SK-N-SH treated with all-trans-retinoic acid at 6 μM for 48 hours (cell line): Measurements from ENCODE around the gene PDZD2.
"Not testable (repeated sequence)": the region's sequence is repeated elsewhere in the genome, so short reads cannot be mapped to it uniquely, and the experiment has no call there.

Experiments
- ATAC-seq: fragments of 200-7000 bp; cut with Tn5 transposase; 3 replicates; pipeline ENCODE4 v1.9.1; 2020; ENCODE audit warnings: mild to moderate bottlenecking, moderate library complexity
- ARNTL ChIP-seq: fragments of 450-650 bp; formaldehyde crosslinking; IDR thresholded peaks from 2 replicates; pipeline ENCODE4 v1.5.0; 2020; ENCODE audit warnings: low read depth, mild to moderate bottlenecking, moderate library complexity, borderline replicate concordance
- BACH2 ChIP-seq: fragments of 250-450 bp; sonication (Bioruptor Pico); IDR thresholded peaks from 2 replicates; pipeline ENCODE4 v1.9.0; 2021; ENCODE audit warnings: mild to moderate bottlenecking, borderline replicate concordance
- CSDC2 ChIP-seq: fragments of 250-450 bp; sonication (Bioruptor Pico); IDR thresholded peaks from 2 replicates; pipeline ENCODE4 v1.5.0; 2020; ENCODE audit warnings: mild to moderate bottlenecking, moderate library complexity
- ESRRG ChIP-seq: fragments of 250-450 bp; sonication (Bioruptor Pico); IDR thresholded peaks from 2 replicates; pipeline ENCODE4 v1.6.1; 2021; ENCODE audit warnings: mild to moderate bottlenecking
- GLIS3 ChIP-seq: fragments of 250-450 bp; sonication (Bioruptor Pico); IDR thresholded peaks from 2 replicates; pipeline ENCODE4 v1.5.0; 2020; ENCODE audit warnings: mild to moderate bottlenecking, moderate library complexity
- OSR1 ChIP-seq: fragments of 250-450 bp; sonication (Bioruptor Pico); IDR thresholded peaks from 2 replicates; pipeline ENCODE4 v1.8.0; 2022; ENCODE audit warnings: moderate library complexity, mild to moderate bottlenecking, inconsistent platforms
- PPARA ChIP-seq: fragments of 250-450 bp; sonication (Bioruptor Pico); IDR thresholded peaks from 2 replicates; pipeline ENCODE4 v1.5.0; 2020; ENCODE audit warnings: mild to moderate bottlenecking, borderline replicate concordance
- RARB ChIP-seq: fragments of 250-450 bp; sonication (Bioruptor Pico); IDR thresholded peaks from 2 replicates; pipeline ENCODE4 v1.8.0; 2021; ENCODE audit warnings: mild to moderate bottlenecking, moderate library complexity
- SNAI2 ChIP-seq: fragments of 250-450 bp; sonication (Bioruptor Pico); IDR thresholded peaks from 2 replicates; pipeline ENCODE4 v1.5.0; 2020; ENCODE audit warnings: mild to moderate bottlenecking, moderate library complexity
- TCF4 ChIP-seq: fragments of 250-450 bp; sonication (Bioruptor Pico); IDR thresholded peaks from 2 replicates; pipeline ENCODE4 v1.8.0; 2021; ENCODE audit warnings: mild to moderate bottlenecking, moderate library complexity, borderline replicate concordance
- ZC3H10 ChIP-seq: fragments of 250-450 bp; sonication (Bioruptor Pico); IDR thresholded peaks from 2 replicates; pipeline ENCODE4 v1.5.1; 2021; ENCODE audit warnings: mild to moderate bottlenecking, moderate library complexity
- ZFP3 ChIP-seq: fragments of 250-450 bp; sonication (Bioruptor Pico); IDR thresholded peaks from 2 replicates; pipeline ENCODE4 v1.5.0; 2020; ENCODE audit warnings: mild to moderate bottlenecking, moderate library complexity
- ZNF565 ChIP-seq: fragments of 450-650 bp; formaldehyde crosslinking; conservative IDR thresholded peaks from 2 replicates; pipeline ENCODE4 v1.5.0; 2020; ENCODE audit warnings: low read depth, mild to moderate bottlenecking, moderate library complexity
- ZNF70 ChIP-seq: fragments of 450-650 bp; formaldehyde crosslinking; IDR thresholded peaks from 2 replicates; pipeline ENCODE4 v1.5.0; 2020; ENCODE audit warnings: mild to moderate bottlenecking, moderate library complexity
- ZNF8 ChIP-seq: fragments of 450-650 bp; formaldehyde crosslinking; IDR thresholded peaks from 2 replicates; pipeline ENCODE4 v1.5.0; 2020; ENCODE audit warnings: mild to moderate bottlenecking, moderate library complexity
- TF ChIP-seq, protein P1 (sequence below): fragments of 250-450 bp; sonication (Bioruptor Pico); IDR thresholded peaks from 2 replicates; pipeline ENCODE4 v1.8.0; 2020; ENCODE audit warnings: mild to moderate bottlenecking, moderate library complexity, borderline replicate concordance
- TF ChIP-seq, protein P2 (sequence below): fragments of 250-450 bp; sonication (Bioruptor Pico); IDR thresholded peaks from 2 replicates; pipeline ENCODE4 v1.5.1; 2020; ENCODE audit warnings: low read depth, mild to moderate bottlenecking, moderate library complexity
- TF ChIP-seq, protein P3 (sequence below): fragments of 250-450 bp; sonication (Bioruptor Pico); IDR thresholded peaks from 2 replicates; pipeline ENCODE4 v1.8.0; 2021; ENCODE audit warnings: low read depth, mild to moderate bottlenecking, moderate library complexity, borderline replicate concordance

The PDZD2 gene

GRCh38 chr5:32076699-32077695, 438.1 kb downstream of the PDZD2 start:
- peak; percentile 83 for ATAC-seq
- TF ChIP-seq ZC3H10 (CRISPR knock-in tag) (no peak), ESRRG (no peak), ARNTL (no peak), RARB (CRISPR knock-in tag) (no peak), PPARA (no peak), SNAI2 (no peak), ZNF565 (CRISPR knock-in tag) (no peak), ZFP3 (no peak), CSDC2 (no peak), ZNF8 (no peak)
- TF ChIP-seq, protein P1, sequence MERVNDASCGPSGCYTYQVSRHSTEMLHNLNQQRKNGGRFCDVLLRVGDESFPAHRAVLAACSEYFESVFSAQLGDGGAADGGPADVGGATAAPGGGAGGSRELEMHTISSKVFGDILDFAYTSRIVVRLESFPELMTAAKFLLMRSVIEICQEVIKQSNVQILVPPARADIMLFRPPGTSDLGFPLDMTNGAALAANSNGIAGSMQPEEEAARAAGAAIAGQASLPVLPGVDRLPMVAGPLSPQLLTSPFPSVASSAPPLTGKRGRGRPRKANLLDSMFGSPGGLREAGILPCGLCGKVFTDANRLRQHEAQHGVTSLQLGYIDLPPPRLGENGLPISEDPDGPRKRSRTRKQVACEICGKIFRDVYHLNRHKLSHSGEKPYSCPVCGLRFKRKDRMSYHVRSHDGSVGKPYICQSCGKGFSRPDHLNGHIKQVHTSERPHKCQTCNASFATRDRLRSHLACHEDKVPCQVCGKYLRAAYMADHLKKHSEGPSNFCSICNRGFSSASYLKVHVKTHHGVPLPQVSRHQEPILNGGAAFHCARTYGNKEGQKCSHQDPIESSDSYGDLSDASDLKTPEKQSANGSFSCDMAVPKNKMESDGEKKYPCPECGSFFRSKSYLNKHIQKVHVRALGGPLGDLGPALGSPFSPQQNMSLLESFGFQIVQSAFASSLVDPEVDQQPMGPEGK (CRISPR knock-in tag) = no peak
- TF ChIP-seq, protein P2, sequence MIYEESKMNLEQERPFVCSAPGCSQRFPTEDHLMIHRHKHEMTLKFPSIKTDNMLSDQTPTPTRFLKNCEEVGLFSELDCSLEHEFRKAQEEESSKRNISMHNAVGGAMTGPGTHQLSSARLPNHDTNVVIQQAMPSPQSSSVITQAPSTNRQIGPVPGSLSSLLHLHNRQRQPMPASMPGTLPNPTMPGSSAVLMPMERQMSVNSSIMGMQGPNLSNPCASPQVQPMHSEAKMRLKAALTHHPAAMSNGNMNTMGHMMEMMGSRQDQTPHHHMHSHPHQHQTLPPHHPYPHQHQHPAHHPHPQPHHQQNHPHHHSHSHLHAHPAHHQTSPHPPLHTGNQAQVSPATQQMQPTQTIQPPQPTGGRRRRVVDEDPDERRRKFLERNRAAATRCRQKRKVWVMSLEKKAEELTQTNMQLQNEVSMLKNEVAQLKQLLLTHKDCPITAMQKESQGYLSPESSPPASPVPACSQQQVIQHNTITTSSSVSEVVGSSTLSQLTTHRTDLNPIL (CRISPR knock-in tag) = no peak

- not testable (repeated sequence) for ATAC-seq
Measured at GRCh38 chr5:32078855-32079254, 439.9 kb downstream of the PDZD2 start.

DNA sequence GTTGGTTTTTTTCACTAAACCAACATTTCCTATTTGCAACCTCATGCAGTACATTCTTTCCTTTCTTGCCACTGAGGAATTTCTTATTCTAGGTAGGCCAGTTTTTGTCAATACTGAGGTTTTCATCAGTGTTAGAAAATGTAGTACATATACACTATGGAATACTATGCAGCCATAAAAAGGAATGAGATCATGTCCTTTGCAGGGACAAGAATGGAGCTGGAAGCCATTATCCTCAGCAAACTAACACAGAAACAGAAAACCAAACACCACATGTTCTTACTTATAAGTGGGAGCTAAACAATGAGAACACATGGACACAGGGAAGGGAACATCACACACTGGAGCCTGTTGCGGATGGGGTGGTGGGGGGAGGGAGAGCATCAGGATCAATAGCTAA, 441.6 kb downstream of the PDZD2 start:
- ATAC-seq = not testable (repeated sequence)

DNA sequence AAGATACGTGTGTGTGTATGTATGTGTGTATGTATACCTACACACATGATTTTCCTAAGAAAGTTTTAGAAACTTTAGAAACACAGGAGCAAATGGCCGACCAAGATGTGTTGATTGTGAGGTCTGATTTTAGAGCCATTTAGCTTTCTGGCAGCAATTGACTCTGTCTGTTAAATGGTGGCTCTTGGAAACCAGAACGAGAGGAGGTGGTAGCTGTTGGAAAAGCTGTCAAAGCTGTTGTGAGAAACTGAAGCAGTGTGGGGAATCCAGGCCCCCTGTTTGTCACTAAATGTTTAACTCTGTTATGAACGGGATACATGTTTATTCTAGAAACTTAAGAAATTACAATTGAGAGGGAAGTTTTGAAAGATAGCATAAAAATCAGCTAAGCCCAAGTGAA, 443.8 kb downstream of the PDZD2 start:
- TF ChIP-seq GLIS3 (CRISPR knock-in tag) = no peak
- no peak for TF ChIP-seq ARNTL
- no peak for TF ChIP-seq TCF4 (CRISPR knock-in tag)
- no peak for TF ChIP-seq SNAI2
- no peak for TF ChIP-seq PPARA
- TF ChIP-seq, all 23 proteins: peak for 0
- no peak for ATAC-seq

- no peak for ATAC-seq
- no peak for TF ChIP-seq SNAI2
- TF ChIP-seq ZC3H10 (CRISPR knock-in tag) = no peak
- no peak for TF ChIP-seq BACH2 (CRISPR knock-in tag)
- no peak for TF ChIP-seq ARNTL
- TF ChIP-seq, protein P3, sequence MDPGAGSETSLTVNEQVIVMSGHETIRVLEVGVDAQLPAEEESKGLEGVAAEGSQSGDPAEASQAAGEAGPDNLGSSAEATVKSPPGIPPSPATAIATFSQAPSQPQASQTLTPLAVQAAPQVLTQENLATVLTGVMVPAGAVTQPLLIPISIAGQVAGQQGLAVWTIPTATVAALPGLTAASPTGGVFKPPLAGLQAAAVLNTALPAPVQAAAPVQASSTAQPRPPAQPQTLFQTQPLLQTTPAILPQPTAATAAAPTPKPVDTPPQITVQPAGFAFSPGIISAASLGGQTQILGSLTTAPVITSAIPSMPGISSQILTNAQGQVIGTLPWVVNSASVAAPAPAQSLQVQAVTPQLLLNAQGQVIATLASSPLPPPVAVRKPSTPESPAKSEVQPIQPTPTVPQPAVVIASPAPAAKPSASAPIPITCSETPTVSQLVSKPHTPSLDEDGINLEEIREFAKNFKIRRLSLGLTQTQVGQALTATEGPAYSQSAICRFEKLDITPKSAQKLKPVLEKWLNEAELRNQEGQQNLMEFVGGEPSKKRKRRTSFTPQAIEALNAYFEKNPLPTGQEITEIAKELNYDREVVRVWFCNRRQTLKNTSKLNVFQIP (CRISPR knock-in tag) = no peak
- TF ChIP-seq ZNF70 (CRISPR knock-in tag) = no peak
- TF ChIP-seq OSR1 (CRISPR knock-in tag) = no peak
Measured at GRCh38 chr5:32083981-32084430, 445.1 kb downstream of the PDZD2 start.

DNA sequence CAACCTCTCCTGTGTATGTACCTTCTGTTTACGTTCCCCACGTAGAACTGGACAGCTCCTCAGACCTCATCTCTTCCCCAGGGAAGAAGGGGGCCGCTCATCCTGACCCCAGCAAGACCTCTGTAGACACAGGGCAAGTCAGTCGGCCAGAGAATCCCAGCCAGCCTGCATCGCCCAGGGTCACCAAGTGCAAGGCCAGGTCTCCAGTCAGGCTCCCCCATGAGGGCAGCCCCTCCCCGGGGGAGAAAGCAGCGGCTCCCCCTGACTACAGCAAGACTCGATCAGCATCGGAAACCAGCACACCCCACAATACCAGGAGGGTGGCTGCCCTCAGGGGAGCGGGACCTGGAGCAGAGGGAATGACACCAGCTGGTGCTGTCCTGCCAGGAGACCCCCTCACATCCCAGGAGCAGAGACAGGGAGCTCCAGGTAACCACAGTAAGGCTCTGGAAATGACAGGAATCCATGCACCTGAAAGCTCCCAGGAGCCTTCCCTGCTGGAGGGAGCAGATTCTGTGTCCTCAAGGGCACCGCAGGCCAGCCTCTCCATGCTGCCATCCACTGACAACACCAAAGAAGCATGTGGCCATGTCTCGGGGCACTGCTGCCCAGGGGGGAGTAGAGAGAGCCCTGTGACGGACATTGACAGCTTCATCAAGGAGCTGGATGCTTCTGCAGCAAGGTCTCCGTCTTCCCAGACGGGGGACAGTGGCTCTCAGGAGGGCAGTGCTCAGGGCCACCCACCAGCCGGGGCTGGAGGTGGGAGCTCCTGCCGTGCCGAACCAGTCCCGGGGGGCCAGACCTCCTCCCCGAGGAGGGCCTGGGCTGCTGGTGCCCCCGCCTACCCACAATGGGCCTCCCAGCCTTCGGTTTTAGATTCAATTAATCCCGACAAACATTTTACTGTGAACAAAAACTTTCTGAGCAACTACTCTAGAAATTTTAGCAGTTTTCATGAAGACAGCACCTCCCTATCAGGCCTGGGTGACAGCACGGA, 448.5 kb downstream of the PDZD2 start:
- no peak for TF ChIP-seq ZNF70 (CRISPR knock-in tag)
- TF ChIP-seq, protein P1 (CRISPR knock-in tag) = no peak
- no peak for TF ChIP-seq CSDC2
- no peak for TF ChIP-seq ZNF565 (CRISPR knock-in tag)
- no peak for TF ChIP-seq GLIS3 (CRISPR knock-in tag)
- TF ChIP-seq, protein P3 (CRISPR knock-in tag) = no peak
- TF ChIP-seq TCF4 (CRISPR knock-in tag) = no peak
- no peak for TF ChIP-seq OSR1 (CRISPR knock-in tag)

More for the DNA sequence above, 448.5 kb downstream of the PDZD2 start:
- ATAC-seq = no peak
